GM23338 (cell line): ENCODE measurements around the gene OLIG1.

Experiments used
- CREB1 ChIP-seq: fragments of 250-450 bp; sonication (Bioruptor Pico); IDR thresholded peaks from 2 replicates; pipeline ENCODE4 v1.5.0; 2020; ENCODE audit warnings: low read depth, mild to moderate bottlenecking, moderate library complexity
- CTCF ChIP-seq, 2 experiments: fragments of 200-600 bp in 1 of 2; sonication (generic) in 1 of 2; conservative IDR thresholded peaks; 2 replicates each; pipeline versions ENCODE4 v1.5.1 to v1.6.1; 2016 to 2017; ENCODE audit warnings: antibody characterized with exemption in 2 of 2, low read depth in 2 of 2, mild to moderate bottlenecking in 2 of 2, moderate library complexity in 1 of 2
- EZH2 ChIP-seq: fragments of 200-600 bp; sonication (generic); IDR thresholded peaks from one replicate; pipeline ENCODE4 v1.8.0; 2017; ENCODE audit warnings: antibody characterized with exemption, mild to moderate bottlenecking, low read depth; ENCODE audit not compliant: unreplicated experiment
- EZH2phosphoT487 ChIP-seq: fragments of 200-600 bp; sonication (generic); IDR thresholded peaks from one replicate; pipeline ENCODE4 v1.8.1; 2018; ENCODE audit warnings: antibody characterized with exemption; ENCODE audit not compliant: unreplicated experiment
- JUNB ChIP-seq: IDR thresholded peaks from one replicate; pipeline ENCODE4 v1.6.1; 2016; ENCODE audit warnings: antibody characterized with exemption; ENCODE audit not compliant: unreplicated experiment
- POLR2AphosphoS5 ChIP-seq: IDR thresholded peaks from 2 replicates; pipeline ENCODE4 v1.6.1; 2016; ENCODE audit warnings: antibody characterized with exemption, low read depth
- REST ChIP-seq: IDR thresholded peaks from one replicate; pipeline ENCODE4 v1.6.1; 2018; ENCODE audit warnings: antibody characterized with exemption; ENCODE audit not compliant: unreplicated experiment
- ZNF114 ChIP-seq: fragments of 250-450 bp; sonication (Bioruptor Pico); IDR thresholded peaks from 2 replicates; pipeline ENCODE4 v1.5.0; 2020; ENCODE audit warnings: mild to moderate bottlenecking, moderate library complexity
- ZNF331 ChIP-seq: fragments of 250-450 bp; sonication (Bioruptor Pico); IDR thresholded peaks from 2 replicates; pipeline ENCODE4 v1.5.0; 2020; ENCODE audit warnings: low read depth, mild to moderate bottlenecking, moderate library complexity
- ZNF462 ChIP-seq: fragments of 250-450 bp; sonication (Bioruptor Pico); IDR thresholded peaks from 2 replicates; pipeline ENCODE4 v1.5.0; 2020; ENCODE audit warnings: mild to moderate bottlenecking, moderate library complexity

- no peak for TF ChIP-seq EZH2
- TF ChIP-seq CTCF (conservative IDR thresholded peaks at IDR 0.05; ENCODE audit: low read depth in 2 of 2), result no peak
- no peak for TF ChIP-seq POLR2AphosphoS5
- no peak for TF ChIP-seq REST
- TF ChIP-seq ZNF114 (CRISPR knock-in tag), result no peak
- no peak for TF ChIP-seq ZNF331 (CRISPR knock-in tag)
- no peak for TF ChIP-seq EZH2phosphoT487
- TF ChIP-seq ZNF462, result no peak
- TF ChIP-seq JUNB, result no peak
- no peak for TF ChIP-seq CREB1 (CRISPR knock-in tag)
Observed at GRCh38 chr21:33070744-33070997, 730 bp downstream of the OLIG1 start.
